SIG-M5 (cell line): ENCODE results near the gene CHERP.
A peak's percentile ranks its signal among the peaks of the same experiment; 100 is the strongest.
"Not testable (repeated sequence)": the region's sequence is repeated elsewhere in the genome, so short reads cannot be mapped to it uniquely, and the experiment has no call there.

Source experiments
- DNase-seq: peaks from one replicate; lab custom pipeline; 2025; lab: John Stamatoyannopoulos, UW

CHERP gene

GRCh38 chr19:16520074-16520973, 21.9 kb downstream of the CHERP start:
- DNase-seq: no peak

- DNase-seq: no peak
Measured at GRCh38 chr19:16519230-16519687, 23.0 kb downstream of the CHERP start.

- no peak for DNase-seq
Measured at GRCh38 chr19:16518483-16519229, 23.6 kb downstream of the CHERP start.

- no peak for DNase-seq
Measured at GRCh38 chr19:16518061-16518460, 24.2 kb downstream of the CHERP start.

GRCh38 chr19:16516923-16517610, 25.2 kb downstream of the CHERP start:
- no peak for DNase-seq

GRCh38 chr19:16516381-16516780, 25.9 kb downstream of the CHERP start:
- DNase-seq: no peak

GRCh38 chr19:16514383-16515019, 27.7 kb downstream of the CHERP start:
- DNase-seq: no peak

- DNase-seq: not testable (repeated sequence)
Measured at GRCh38 chr19:16512611-16513010, 29.6 kb downstream of the CHERP start.

- no peak for DNase-seq
Measured at GRCh38 chr19:16509141-16510061, 32.8 kb downstream of the CHERP start.

GRCh38 chr19:16508546-16508945, 33.7 kb downstream of the CHERP start:
- no peak for DNase-seq

GRCh38 chr19:16506961-16507360, 35.3 kb downstream of the CHERP start:
- DNase-seq: no peak

GRCh38 chr19:16506161-16506560, 36.1 kb downstream of the CHERP start:
- not testable (repeated sequence) for DNase-seq

- DNase-seq: no peak
Measured at GRCh38 chr19:16504271-16504670, 38.0 kb downstream of the CHERP start.

- DNase-seq: no peak
Measured at GRCh38 chr19:16497837-16498236, 44.4 kb downstream of the CHERP start.

GRCh38 chr19:16497042-16497441, 45.2 kb downstream of the CHERP start:
- no peak for DNase-seq

GRCh38 chr19:16496613-16496983, 45.6 kb downstream of the CHERP start:
- DNase-seq: no peak

GRCh38 chr19:16495982-16496612, 46.1 kb downstream of the CHERP start, which contains the start of the genes C19orf44 and CALR3:
TSS of gene C19orf44 (plus strand) at chr19:16496394. CDS start at chr19:16500793, 4,399 bp downstream.
TSS of gene CALR3 (minus strand) at chr19:16496167. CDS start at chr19:16496129, 38 bp downstream.
- DNase-seq: peak; percentile 85

- DNase-seq: not testable (repeated sequence)
Measured at GRCh38 chr19:16486476-16486875, 55.8 kb downstream of the CHERP start.

GRCh38 chr19:16482745-16483144, 59.5 kb downstream of the CHERP start:
- no peak for DNase-seq

- DNase-seq: no peak
Measured at GRCh38 chr19:16477311-16477710, 64.9 kb downstream of the CHERP start.
